Measurements from ENCODE around the gene SAP30L. TPM values are rescaled to one million over a fixed set of nuclear protein-coding genes. Genes with fewer than 3 reads are reported as not detected.

Gene SAP30L
- total and polyA plus RNA-seq, 2 of the 13 experiments (the other 11 are each of a cell fraction or from before 2014, with no cell fraction given), result 27.9 to 37.2 TPM

DNA sequence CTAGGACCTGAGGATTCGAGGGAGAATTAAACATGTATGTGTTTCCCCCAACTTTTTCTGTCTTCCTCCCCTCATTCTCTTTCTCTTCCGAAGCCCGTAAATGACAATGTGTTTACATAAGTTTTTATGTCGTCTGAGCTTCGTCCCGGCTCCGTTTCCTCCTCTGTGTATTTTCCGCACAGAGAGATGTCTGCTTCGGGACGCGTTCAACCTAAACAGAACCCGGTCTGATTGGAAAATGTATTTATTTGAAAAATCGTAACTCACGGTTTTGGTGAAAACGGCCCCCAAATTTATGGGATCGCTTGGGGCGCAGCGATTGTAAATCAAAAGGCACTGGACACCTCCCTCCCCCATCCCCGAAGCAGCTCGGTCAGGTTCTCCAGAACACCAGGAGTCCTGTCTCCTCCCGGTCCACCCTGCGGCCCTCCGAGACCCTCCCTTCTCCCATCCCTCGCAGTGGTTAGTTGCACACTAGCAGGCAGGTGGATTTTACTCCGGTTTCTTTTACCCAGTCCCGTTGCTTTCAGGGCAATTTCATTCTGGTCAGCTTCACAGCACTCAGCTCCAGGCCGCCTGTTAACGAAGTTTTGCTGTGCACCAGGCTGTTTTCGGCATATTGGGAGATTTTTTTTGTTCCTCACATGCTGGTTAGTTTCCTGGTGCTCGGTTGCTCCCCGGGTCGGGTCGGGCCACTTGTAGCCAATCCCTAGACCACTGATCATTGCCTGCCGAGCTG lies 38.0 kb downstream of the SAP30L start:
- FAIRE-seq (no peak), ATAC-seq (peak; percentile 16; the same call in 2 of the 3 replicates), DNase-seq (ENCODE audit: low spot score) (no peak)
- TF ChIP-seq REL (CRISPR knock-in tag; conservative IDR thresholded peaks at IDR 0.05) (no peak), ATF7-NPFF (CRISPR knock-in tag; IDR thresholded peaks at IDR 0.05; ENCODE audit: low read depth) (no peak), EZH2 (conservative IDR thresholded peaks at IDR 0.05; ENCODE audit: low read depth, low read length) (peak; percentile 77; the same call in 1 of the 2 replicates)
- Histone ChIP-seq H3K4me3 (replicated peaks in 1 of 3; ENCODE audit: insufficient read depth in 1 of 3, low read depth in 2 of 3, low read length in 3 of 3) (no peak overlapping the region), H3K79me2 (ENCODE audit: insufficient read depth, low read length) (no peaks in the 10 kb centered on the region), H3K9me3 (ENCODE audit: low read length) (no peaks in the 10 kb centered on the region), H3K4me1 (ENCODE audit: insufficient read depth, low read length) (no peaks in the 10 kb centered on the region), H3K36me3 (replicated peaks in 1 of 2; ENCODE audit: control insufficient read depth in 1 of 2, insufficient read depth in 2 of 2, low read length in 2 of 2) (no peaks in the 10 kb centered on the region), H3K4me2 (ENCODE audit: low read depth, low read length) (no peak overlapping the region), H3K9ac (ENCODE audit: insufficient read depth, low read depth, low read length) (no peak overlapping the region), H3K27ac (ENCODE audit: extremely low read length, insufficient read depth, low read length) (no peak overlapping the region), H2AFZ (ENCODE audit: low read length) (no peak overlapping the region), H3K27me3 (ENCODE audit: control insufficient read depth in 1 of 2, insufficient read depth in 2 of 2, low read length in 2 of 2) (peaks cover 18 to 91% of the 10 kb centered on the region in 2 experiments), H4K20me1 (ENCODE audit: insufficient read depth, low read length) (no peaks in the 10 kb centered on the region)
- CTCF ChIA-PET (ENCODE audit: low intra/inter-chr PET ratio, low total read pairs), result no interaction called here
- 31% methylated on average over 33 of the region's 34 CpGs for WGBS (ENCODE audit: low lambda C conversion rate)
- intact Hi-C loops (cut with micrococcal nuclease; ENCODE audit: unreplicated experiment), result no loop called here
- in situ Hi-C loops (cut with HindIII; ENCODE audit: extremely low pct_ligation_motif_present, low pct_unique_long_range_greater_than_20kb), result no loop called here
- POLR2A ChIA-PET, result no interaction called here
- BruUV-seq (replicated peaks), result no TSS peak

DNA sequence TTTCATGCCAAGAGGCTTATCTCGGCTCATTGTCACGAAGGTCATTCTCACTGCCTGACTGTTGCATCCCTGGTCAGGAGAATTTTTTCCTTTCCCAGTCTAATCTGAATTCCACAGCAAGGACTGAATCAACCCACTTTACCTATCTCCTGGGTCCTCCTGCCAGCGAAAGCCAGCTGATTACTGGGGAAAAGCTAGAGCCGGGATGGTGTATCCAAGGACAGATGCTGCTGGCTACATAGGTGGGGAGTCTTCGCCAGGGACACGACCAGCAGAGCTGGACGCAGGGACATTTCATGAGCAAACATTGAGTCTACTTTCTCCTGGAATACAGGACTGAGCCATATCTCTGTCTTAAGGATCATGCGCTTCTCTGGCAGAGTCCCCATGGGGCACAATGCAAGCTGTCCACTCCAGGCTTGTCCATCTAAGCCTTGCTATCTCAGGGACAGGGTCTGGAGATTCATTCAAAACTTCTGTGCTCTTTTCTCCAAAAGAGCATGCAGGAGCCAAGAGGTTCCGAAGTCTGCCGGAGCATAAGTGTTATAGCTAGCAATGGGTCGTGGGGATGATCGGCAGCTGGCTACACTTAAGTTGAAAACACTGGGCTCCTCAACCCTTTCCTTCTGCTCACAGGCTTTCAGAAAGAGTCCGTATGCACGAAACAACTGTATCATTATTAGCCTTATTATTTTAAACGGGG lies 38.7 kb downstream of the SAP30L start:
- CTCF ChIA-PET (ENCODE audit: low intra/inter-chr PET ratio, low total read pairs), result no interaction called here
- DNase-seq (ENCODE audit: low spot score), result no peak
- TF ChIP-seq ZNF672 (CRISPR knock-in tag; IDR thresholded peaks at IDR 0.05) (no peak), HNRNPLL (IDR thresholded peaks at IDR 0.05; ENCODE audit: low read depth, low read length, poor library complexity, severe bottlenecking) (no peak), ZNF235 (CRISPR knock-in tag; IDR thresholded peaks at IDR 0.05; ENCODE audit: borderline replicate concordance) (no peak), TAF1 (CRISPR knock-in tag; IDR thresholded peaks at IDR 0.05) (no peak), BRD4 (CRISPR knock-in tag; IDR thresholded peaks at IDR 0.05) (no peak), MBD4 (IDR thresholded peaks at IDR 0.05; ENCODE audit: borderline replicate concordance, low read length) (no peak), ZSCAN22 (CRISPR knock-in tag; IDR thresholded peaks at IDR 0.05) (no peak), FOXK2 (IDR thresholded peaks at IDR 0.05) (no peak), MEIS2 (CRISPR knock-in tag; IDR thresholded peaks at IDR 0.05) (no peak), ZSCAN20 (CRISPR knock-in tag; IDR thresholded peaks at IDR 0.05; ENCODE audit: borderline replicate concordance) (no peak), ARID4A (CRISPR knock-in tag; IDR thresholded peaks at IDR 0.05; ENCODE audit: borderline replicate concordance) (no peak)

More for the DNA sequence above, 38.7 kb downstream of the SAP30L start:
- Histone ChIP-seq H3K4me3 (replicated peaks in 1 of 3; ENCODE audit: insufficient read depth in 1 of 3, low read depth in 2 of 3, low read length in 3 of 3) (no peak overlapping the region), H3K27ac (ENCODE audit: extremely low read length, insufficient read depth, low read length) (no peak overlapping the region), H3K79me2 (ENCODE audit: insufficient read depth, low read length) (no peaks in the 10 kb centered on the region), H3K36me3 (replicated peaks in 1 of 2; ENCODE audit: control insufficient read depth in 1 of 2, insufficient read depth in 2 of 2, low read length in 2 of 2) (no peaks in the 10 kb centered on the region), H3K4me1 (ENCODE audit: insufficient read depth, low read length) (no peaks in the 10 kb centered on the region), H4K20me1 (ENCODE audit: insufficient read depth, low read length) (no peaks in the 10 kb centered on the region), H3K27me3 (ENCODE audit: control insufficient read depth in 1 of 2, insufficient read depth in 2 of 2, low read length in 2 of 2) (peaks cover 13 to 86% of the 10 kb centered on the region in 2 experiments), H3K9me3 (ENCODE audit: low read length) (no peaks in the 10 kb centered on the region), H2AFZ (ENCODE audit: low read length) (no peak overlapping the region), H3K4me2 (ENCODE audit: low read depth, low read length) (no peak overlapping the region), H3K9ac (ENCODE audit: insufficient read depth, low read depth, low read length) (no peak overlapping the region)
- POLR2A ChIA-PET, result no interaction called here
- intact Hi-C loops (cut with micrococcal nuclease; ENCODE audit: unreplicated experiment) (no loop called here), in situ Hi-C loops (cut with HindIII; ENCODE audit: extremely low pct_ligation_motif_present, low pct_unique_long_range_greater_than_20kb) (no loop called here)
- FAIRE-seq (no peak), ATAC-seq (peak; percentile 40; the same call in 1 of the 3 replicates)
- WGBS (ENCODE audit: low lambda C conversion rate), result 17% methylated on average over 10 of the region's 15 CpGs
- BruUV-seq (replicated peaks), result no TSS peak
